Measurements from ENCODE around the gene DHRS7B. TPM values are rescaled to one million over a fixed set of nuclear protein-coding genes. Genes with fewer than 3 reads are reported as not detected.

The DHRS7B gene
- total and polyA plus RNA-seq, 9 of the 15 experiments (the other 6 are each of a cell fraction or from before 2014, with no cell fraction given): 8.0 to 30.7 (median 14.8) TPM

DNA sequence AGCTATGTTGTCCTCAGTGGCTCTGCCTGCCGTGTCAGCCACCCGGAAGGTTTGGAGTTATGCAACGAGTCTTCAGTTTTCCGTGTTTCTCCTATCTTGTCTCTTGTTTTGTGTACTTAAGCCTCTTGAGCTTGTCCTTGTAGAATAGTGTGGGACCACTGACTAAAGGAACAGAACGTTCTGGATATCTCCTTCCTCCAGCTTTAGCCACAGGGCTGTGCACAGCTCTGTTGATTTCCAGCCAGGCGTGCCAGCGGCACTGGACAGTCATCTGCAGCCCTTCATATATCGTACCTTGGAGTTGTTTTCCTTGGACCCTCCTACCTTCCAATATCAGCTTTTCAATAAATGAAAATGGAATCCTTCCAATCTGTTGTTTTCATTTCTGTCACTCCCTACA is 47.4 kb downstream of the DHRS7B start (continued):
- no peak for TF ChIP-seq VEZF1 (CRISPR knock-in tag; IDR thresholded peaks at IDR 0.05)

- in situ Hi-C loops (cut with MboI) (no loop called here), intact Hi-C loops (cut with micrococcal nuclease) (no loop called here)
- DNase-seq (ENCODE audit: extremely low read depth in 1 of 4, low spot score in 3 of 4) (no peak), FAIRE-seq (no peak), ATAC-seq (no peak)
- Histone ChIP-seq H4K20me1 (replicated peaks; ENCODE audit: control insufficient read depth, insufficient read depth, low read length) (no peaks in the 10 kb centered on the region), H3K9ac (ENCODE audit: insufficient read depth in 1 of 2, low read depth in 2 of 2, low read length in 2 of 2) (peak overlapping the region in 1 of 2 experiments; percentile 17; a peak in 2 of 4 replicates), H3K4me1 (replicated peaks in 1 of 2; ENCODE audit: control insufficient read depth in 2 of 2, insufficient read depth in 2 of 2, low read length in 2 of 2) (peaks cover 0 to 9% of the 10 kb centered on the region in 2 experiments; a peak in 2 of 5 replicates), H3K36me3 (ENCODE audit: control insufficient read depth, insufficient read depth, low read length) (peaks cover 17% of the 10 kb centered on the region; the same call in 2 of the 3 replicates), H3K79me2 (ENCODE audit: control insufficient read depth, insufficient read depth, low read length) (no peaks in the 10 kb centered on the region), H2AFZ (ENCODE audit: low read depth, low read length) (no peak overlapping the region), H3K27me3 (ENCODE audit: control insufficient read depth in 2 of 2, insufficient read depth in 2 of 2, low read length in 2 of 2) (no peaks in the 10 kb centered on the region), H3K27ac (ENCODE audit: extremely low read depth, low read depth, low read length) (no peak overlapping the region), H3K4me3 (no peak overlapping the region), H3K9me1 (ENCODE audit: control insufficient read depth, insufficient read depth, low read length) (no peaks in the 10 kb centered on the region), H3K9me3 (replicated peaks; ENCODE audit: control insufficient read depth, insufficient read depth, low read depth, low read length) (no peaks in the 10 kb centered on the region), H3K4me2 (ENCODE audit: insufficient read depth, low read length) (no peak overlapping the region)
- no TSS peak for BruUV-seq (replicated peaks)
- POLR2A ChIA-PET: no interaction called here
- 77% methylated on average over 3 of the region's 7 CpGs for WGBS (ENCODE audit: insufficient coverage, low coverage, missing lambda C conversion rate)
- TF ChIP-seq ZNF140 (CRISPR knock-in tag; IDR thresholded peaks at IDR 0.05): no peak
- TF ChIP-seq ZNF444 (CRISPR knock-in tag; IDR thresholded peaks at IDR 0.05): no peak
- no peak for TF ChIP-seq PML (IDR thresholded peaks at IDR 0.05; ENCODE audit: low read length)
- CTCF ChIA-PET (ENCODE audit: low intra/inter-chr PET ratio): no interaction called here
These were observed 47.9 kb downstream of the DHRS7B start for GRCh38 chr17:21174713-21175112.
